SH-SY5Y (cell line): ENCODE data around the gene AS3MT.

Experiments
- GATA2 ChIP-seq: IDR thresholded peaks from 2 replicates; pipeline ENCODE4 v1.6.1; 2011; ENCODE audit warnings: mild to moderate bottlenecking, low read depth, low read length
- GATA3 ChIP-seq: IDR thresholded peaks from 2 replicates; pipeline ENCODE4 v1.6.1; 2011; ENCODE audit warnings: low read depth, mild to moderate bottlenecking, low read length, moderate library complexity

GRCh38 chr10:102832987-102833386 lies 36.3 kb upstream of the AS3MT start:
- TF ChIP-seq GATA3 (no peak), GATA2 (no peak)
